AG09319 (cell line): Measurements from ENCODE around the gene TTYH3.

Source experiments
- DNase-seq: peaks from one replicate; pipeline ENCODE4 v3.0.0-alpha.2; 2010; ENCODE audit warnings: low read depth; ENCODE audit errors: extremely low read depth
- CTCF ChIP-seq: IDR thresholded peaks from 2 replicates; pipeline ENCODE4 v1.5.1; 2011; ENCODE audit warnings: low read depth, mild to moderate bottlenecking, inconsistent platforms, low read length, moderate library complexity

The TTYH3 gene

GRCh38 chr7:2708547-2709310 lies 76.9 kb downstream of the TTYH3 start:
- no peak for DNase-seq
- TF ChIP-seq CTCF, result no peak

GRCh38 chr7:2709553-2710285 lies 77.9 kb downstream of the TTYH3 start:
- no peak for DNase-seq
- TF ChIP-seq CTCF, result peak; percentile 84

GRCh38 chr7:2710286-2710655 lies 78.5 kb downstream of the TTYH3 start:
- no peak for TF ChIP-seq CTCF
- no peak for DNase-seq

- DNase-seq, result no peak
- no peak for TF ChIP-seq CTCF
These were observed 79.2 kb downstream of the TTYH3 start for GRCh38 chr7:2710901-2711551.

- DNase-seq, result no peak
- TF ChIP-seq CTCF, result no peak
These were observed 80.3 kb downstream of the TTYH3 start for GRCh38 chr7:2711895-2712675.

GRCh38 chr7:2713370-2713769 lies 81.6 kb downstream of the TTYH3 start:
- TF ChIP-seq CTCF, result no peak
- no peak for DNase-seq
